IMR-90 (cell line): ENCODE results near the gene CYP2C18. TPM values are rescaled to one million over a fixed set of nuclear protein-coding genes. Genes with fewer than 3 reads are reported as not detected.

Source experiments
- polyA plus RNA-seq, 3 experiments: library from polyadenylated mRNA; depleted of rRNA; stranded (reverse); fragments of >200 nt; gene quantifications; 2 replicates each; pipeline ENCODE4 v1.2.3, GENCODE V29; 2012; ENCODE audit warnings: low replicate concordance in 1 of 3
- total RNA-seq: library from RNA; depleted of rRNA; stranded (reverse); fragments of >200 nt; gene quantifications from 2 replicates; pipeline ENCODE4 v1.2.3, GENCODE V29; 2012; rRNA removed

Gene CYP2C18
- total and polyA plus RNA-seq, 2 of the 4 experiments (the other 2 are of a cell fraction) = not detected

Other genes starting within 250 kb of the CYP2C18 start
- gene HELLS, start 137.9 kb upstream of the CYP2C18 start, total RNA-seq = 29.8 and 65.8 TPM in 2 replicates
- gene HELLS, start 137.9 kb upstream of the CYP2C18 start, polyA plus RNA-seq (2012; rRNA removed) = 13.5 and 15.9 TPM in 2 replicates
- gene CYP2C19, start 79.0 kb downstream of the CYP2C18 start, total RNA-seq = not detected in 2 replicates
- not detected in 2 replicates for gene CYP2C19, start 79.0 kb downstream of the CYP2C18 start, polyA plus RNA-seq (2012; rRNA removed)